HG03460 (cell line): ENCODE data around the gene KLHL11.
A peak's percentile ranks its signal among the peaks of the same experiment; 100 is the strongest.

ENCODE experiments used
- ATAC-seq: cut with Tn5 transposase; IDR thresholded peaks from one replicate; pipeline ENCODE4 v1.9.1; 2021; ENCODE audit not compliant: unreplicated experiment

KLHL11 gene

GRCh38 chr17:41864836-41865595 lies at the start of gene KLHL11:
Gene KLHL11, minus strand, starts transcription at chr17:41865423. Its CDS starts 53 bp downstream, at chr17:41865370.
- peak; percentile 80 for ATAC-seq

GRCh38 chr17:41915020-41915419 lies 49.8 kb upstream of the KLHL11 start:
- ATAC-seq: no peak

GRCh38 chr17:41914358-41914766 lies 49.1 kb upstream of the KLHL11 start:
- ATAC-seq: no peak

- ATAC-seq: no peak
These were observed 48.6 kb upstream of the KLHL11 start for GRCh38 chr17:41913798-41914197.

- no peak for ATAC-seq
These were observed 47.7 kb upstream of the KLHL11 start for GRCh38 chr17:41912925-41913324.

- ATAC-seq: no peak
These were observed 45.6 kb upstream of the KLHL11 start for GRCh38 chr17:41910701-41911391.

GRCh38 chr17:41909088-41909487 lies 43.9 kb upstream of the KLHL11 start:
- no peak for ATAC-seq

- no peak for ATAC-seq
These were observed 42.7 kb upstream of the KLHL11 start for GRCh38 chr17:41907633-41908539.

- ATAC-seq: no peak
These were observed 41.9 kb upstream of the KLHL11 start for GRCh38 chr17:41907185-41907556.

GRCh38 chr17:41906465-41907184 lies 41.4 kb upstream of the KLHL11 start:
- ATAC-seq: no peak

- ATAC-seq: no peak
These were observed 39.9 kb upstream of the KLHL11 start for GRCh38 chr17:41905172-41905571.

GRCh38 chr17:41904242-41904841 lies 39.1 kb upstream of the KLHL11 start:
- no peak for ATAC-seq

GRCh38 chr17:41901646-41902045 lies 36.4 kb upstream of the KLHL11 start:
- ATAC-seq: no peak

- ATAC-seq: no peak
These were observed 31.5 kb upstream of the KLHL11 start for GRCh38 chr17:41896726-41897125.

- no peak for ATAC-seq
These were observed 30.4 kb upstream of the KLHL11 start for GRCh38 chr17:41895617-41896016.

GRCh38 chr17:41894791-41895331 lies 29.6 kb upstream of the KLHL11 start:
- ATAC-seq: no peak

- no peak for ATAC-seq
These were observed 28.2 kb upstream of the KLHL11 start for GRCh38 chr17:41893384-41893783.

GRCh38 chr17:41892021-41892376 lies 26.8 kb upstream of the KLHL11 start:
- no peak for ATAC-seq

GRCh38 chr17:41891135-41892020 lies 26.2 kb upstream of the KLHL11 start:
- no peak for ATAC-seq
